CD1c-positive myeloid dendritic cell (primary cell): ENCODE results near the gene GLT8D2.
"Not testable (repeated sequence)": the region's sequence is repeated elsewhere in the genome, so short reads cannot be mapped to it uniquely, and the experiment has no call there.

ENCODE experiments used
- DNase-seq: peaks from one replicate; pipeline ENCODE4 v3.0.0-alpha.2; 2016; ENCODE audit errors: extremely low spot score

The GLT8D2 gene

GRCh38 chr12:104050436-104050835 lies 449 bp upstream of the GLT8D2 start:
- DNase-seq, result no peak

GRCh38 chr12:104049278-104049902 lies 597 bp downstream of the GLT8D2 start:
- DNase-seq, result no peak

GRCh38 chr12:104048811-104049210 lies 1.2 kb downstream of the GLT8D2 start:
- DNase-seq, result no peak

GRCh38 chr12:104048162-104048561 lies 1.8 kb downstream of the GLT8D2 start:
- DNase-seq, result no peak

GRCh38 chr12:104046306-104046705 lies 3.7 kb downstream of the GLT8D2 start:
- DNase-seq, result no peak

- DNase-seq, result no peak
These were observed 5.8 kb downstream of the GLT8D2 start for GRCh38 chr12:104044158-104044557.

- no peak for DNase-seq
These were observed 7.4 kb downstream of the GLT8D2 start for GRCh38 chr12:104042580-104042979.

GRCh38 chr12:104039769-104040168 lies 10.2 kb downstream of the GLT8D2 start:
- DNase-seq, result not testable (repeated sequence)

GRCh38 chr12:104036143-104036542 lies 13.8 kb downstream of the GLT8D2 start:
- DNase-seq, result not testable (repeated sequence)

- DNase-seq, result not testable (repeated sequence)
These were observed 19.4 kb downstream of the GLT8D2 start for GRCh38 chr12:104030596-104030995.

GRCh38 chr12:104026841-104027599 lies 23.0 kb downstream of the GLT8D2 start:
- DNase-seq, result no peak

- no peak for DNase-seq
These were observed 24.2 kb downstream of the GLT8D2 start for GRCh38 chr12:104025771-104026170.

GRCh38 chr12:104024348-104024747 lies 25.6 kb downstream of the GLT8D2 start:
- no peak for DNase-seq

- no peak for DNase-seq
These were observed 26.3 kb downstream of the GLT8D2 start for GRCh38 chr12:104023710-104024109.

GRCh38 chr12:104022786-104023185 lies 27.2 kb downstream of the GLT8D2 start:
- DNase-seq, result no peak

GRCh38 chr12:104021862-104022261 lies 28.1 kb downstream of the GLT8D2 start:
- DNase-seq, result not testable (repeated sequence)

- DNase-seq, result no peak
These were observed 37.7 kb downstream of the GLT8D2 start for GRCh38 chr12:104012331-104012730.

- DNase-seq, result no peak
These were observed 38.7 kb downstream of the GLT8D2 start for GRCh38 chr12:104011253-104011652.

GRCh38 chr12:104010606-104011169 lies 39.3 kb downstream of the GLT8D2 start:
- no peak for DNase-seq

- DNase-seq, result no peak
These were observed 39.9 kb downstream of the GLT8D2 start for GRCh38 chr12:104010121-104010520.

GRCh38 chr12:104006929-104007328 lies 43.1 kb downstream of the GLT8D2 start:
- no peak for DNase-seq

GRCh38 chr12:104003596-104003995 lies 46.4 kb downstream of the GLT8D2 start:
- no peak for DNase-seq

GRCh38 chr12:104002686-104003085 lies 47.3 kb downstream of the GLT8D2 start:
- no peak for DNase-seq
